ENCODE measurements around the gene ZBTB21.

ZBTB21 gene

DNA sequence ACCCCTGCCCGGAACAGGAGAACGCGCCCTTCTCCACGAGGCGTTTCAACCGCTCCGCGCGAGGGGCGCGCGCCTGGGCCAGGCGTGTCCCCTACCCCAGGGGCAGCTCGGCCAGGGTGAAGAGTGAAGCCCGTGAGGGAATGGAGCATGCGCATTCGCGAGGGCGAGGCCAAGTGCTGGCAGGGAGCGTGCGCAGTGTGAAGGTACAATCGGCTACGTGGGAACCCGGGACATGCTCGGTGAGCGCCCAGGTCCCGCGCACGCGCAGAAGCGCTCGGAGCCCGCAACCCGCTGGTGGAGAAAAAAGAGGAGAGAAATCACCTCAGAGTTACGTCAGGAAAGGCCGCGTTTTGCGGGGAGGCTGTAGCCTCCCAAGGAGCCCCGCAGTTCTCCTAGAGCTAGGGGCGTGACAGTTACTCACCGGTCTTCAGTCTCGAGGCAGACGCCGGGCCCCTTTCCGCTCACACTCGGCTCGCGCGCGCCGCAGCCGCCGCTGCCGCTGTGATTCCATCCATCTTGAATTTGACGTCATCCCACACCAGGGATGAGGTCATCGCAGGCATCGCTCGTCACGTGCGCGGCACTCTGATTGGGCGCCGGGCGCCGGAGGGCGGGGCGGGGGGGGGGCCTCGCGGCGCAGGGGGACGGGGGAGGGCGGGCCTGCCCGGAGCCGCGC lies at the start of gene ZBTB21:
TSS of gene ZBTB21 (minus strand) at position 530 of the 676 bp plus-strand sequence. CDS start 16,265 bp downstream, outside the sequence.
- peak within 1 kb of the TSS; percentile 77 for H3K4me3 ChIP-seq (ENCODE audit: low read depth, low read length)
- TF ChIP-seq, protein P1, sequence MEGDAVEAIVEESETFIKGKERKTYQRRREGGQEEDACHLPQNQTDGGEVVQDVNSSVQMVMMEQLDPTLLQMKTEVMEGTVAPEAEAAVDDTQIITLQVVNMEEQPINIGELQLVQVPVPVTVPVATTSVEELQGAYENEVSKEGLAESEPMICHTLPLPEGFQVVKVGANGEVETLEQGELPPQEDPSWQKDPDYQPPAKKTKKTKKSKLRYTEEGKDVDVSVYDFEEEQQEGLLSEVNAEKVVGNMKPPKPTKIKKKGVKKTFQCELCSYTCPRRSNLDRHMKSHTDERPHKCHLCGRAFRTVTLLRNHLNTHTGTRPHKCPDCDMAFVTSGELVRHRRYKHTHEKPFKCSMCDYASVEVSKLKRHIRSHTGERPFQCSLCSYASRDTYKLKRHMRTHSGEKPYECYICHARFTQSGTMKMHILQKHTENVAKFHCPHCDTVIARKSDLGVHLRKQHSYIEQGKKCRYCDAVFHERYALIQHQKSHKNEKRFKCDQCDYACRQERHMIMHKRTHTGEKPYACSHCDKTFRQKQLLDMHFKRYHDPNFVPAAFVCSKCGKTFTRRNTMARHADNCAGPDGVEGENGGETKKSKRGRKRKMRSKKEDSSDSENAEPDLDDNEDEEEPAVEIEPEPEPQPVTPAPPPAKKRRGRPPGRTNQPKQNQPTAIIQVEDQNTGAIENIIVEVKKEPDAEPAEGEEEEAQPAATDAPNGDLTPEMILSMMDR (IDR thresholded peaks at IDR 0.05; ENCODE audit: insufficient read depth, low read length, missing control alignments), result no peak
- peak; percentile 79 for DNase-seq (ENCODE audit: low read depth, low spot score)
- ChIA-PET POLR2A (interaction anchor here (0.7 to 0.8 kb wide), 2 partner anchors 62 to 1347 kb away, joined by 3 read pairs; no protein-coding TSS in a partner anchor), CTCF (interaction anchor here (1.0 to 1.7 kb wide), 2 partner anchors 98 to 106 kb away, joined by 4 to 5 read pairs; no protein-coding TSS in a partner anchor)

DNA sequence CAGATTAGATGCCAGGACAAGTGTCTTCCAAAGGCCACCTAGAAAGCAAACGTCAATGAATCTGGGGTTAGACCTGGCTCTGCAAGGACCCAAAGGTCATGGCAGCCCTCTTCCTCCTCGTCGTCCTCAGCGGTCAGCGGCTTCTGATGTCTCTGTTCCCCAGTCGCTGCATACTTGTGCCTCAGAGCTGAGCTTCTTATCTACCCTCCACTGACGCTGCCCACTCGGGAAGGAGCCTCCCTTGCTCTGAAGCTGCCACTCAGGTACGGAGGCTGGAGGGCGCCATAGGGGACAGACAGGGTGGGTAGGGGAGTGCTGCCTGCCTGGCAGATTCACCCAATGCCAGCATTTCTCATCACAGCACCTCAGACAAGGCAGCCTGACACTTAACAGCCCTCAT lies 49.6 kb upstream of the ZBTB21 start:
- no peak for DNase-seq (ENCODE audit: low read depth, low spot score)
- TF ChIP-seq, protein P1 (IDR thresholded peaks at IDR 0.05; ENCODE audit: insufficient read depth, low read length, missing control alignments), result no peak
- ChIA-PET CTCF (no interaction called here), POLR2A (no interaction called here)
- no peak overlapping the region for H3K4me3 ChIP-seq (ENCODE audit: low read depth, low read length)

DNA sequence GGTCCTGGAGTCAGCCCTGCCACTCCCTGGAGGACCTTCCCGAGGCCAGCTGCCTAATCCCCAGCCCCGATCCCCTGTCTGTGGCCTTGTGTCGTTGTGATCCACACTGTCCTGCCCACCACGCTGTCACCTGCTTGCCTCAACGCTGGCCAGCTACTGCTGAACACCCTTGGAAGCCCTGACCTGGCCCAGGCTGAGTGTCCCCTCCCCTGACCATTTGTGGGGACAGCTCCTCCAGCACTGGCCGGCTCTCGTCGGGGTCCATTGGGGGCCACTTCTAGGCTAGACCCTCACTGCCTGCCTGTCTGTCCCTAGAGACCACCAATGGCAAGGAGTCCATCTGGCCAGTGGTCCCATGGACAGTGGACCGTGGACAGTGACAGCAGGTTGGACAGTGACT lies 49.0 kb upstream of the ZBTB21 start:
- no peak for DNase-seq (ENCODE audit: low read depth, low spot score)
- TF ChIP-seq, protein P1 (IDR thresholded peaks at IDR 0.05; ENCODE audit: insufficient read depth, low read length, missing control alignments), result no peak
- no peak overlapping the region for H3K4me3 ChIP-seq (ENCODE audit: low read depth, low read length)
- ChIA-PET CTCF (interaction anchor here (0.9 to 1.2 kb wide), 2 partner anchors 11 to 242 kb away, joined by 3 read pairs; no protein-coding TSS in a partner anchor), POLR2A (no interaction called here)

DNA sequence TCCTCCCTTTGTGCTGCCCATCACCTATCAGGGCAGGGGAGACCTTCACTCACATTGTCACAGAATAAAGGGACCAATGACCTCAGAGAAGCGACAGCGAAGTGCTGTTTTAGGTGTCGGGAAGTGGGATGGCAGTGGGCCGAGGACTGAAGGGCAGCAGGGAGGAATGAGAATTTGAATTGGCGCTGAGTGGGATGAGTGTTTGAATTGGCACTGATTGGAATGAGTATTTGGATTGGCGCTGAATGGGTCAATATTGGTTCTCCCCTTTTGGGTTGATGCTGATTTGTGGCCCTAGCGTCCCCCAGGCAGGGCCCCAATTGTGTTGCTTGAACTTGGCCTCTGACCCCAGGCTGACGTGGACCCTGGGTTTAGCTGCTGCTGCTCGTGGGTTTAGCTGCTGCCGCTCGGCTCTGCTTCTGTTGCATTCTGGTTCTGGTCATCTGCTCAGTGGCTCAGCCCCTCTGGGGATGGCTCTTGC lies 48.5 kb upstream of the ZBTB21 start:
- DNase-seq (ENCODE audit: low read depth, low spot score), result no peak
- H3K4me3 ChIP-seq (ENCODE audit: low read depth, low read length), result no peak overlapping the region
- ChIA-PET CTCF (interaction anchor here (0.9 to 1.2 kb wide), 2 partner anchors 11 to 242 kb away, joined by 3 read pairs; no protein-coding TSS in a partner anchor), POLR2A (no interaction called here)
- TF ChIP-seq, protein P1 (IDR thresholded peaks at IDR 0.05; ENCODE audit: insufficient read depth, low read length, missing control alignments), result no peak

DNA sequence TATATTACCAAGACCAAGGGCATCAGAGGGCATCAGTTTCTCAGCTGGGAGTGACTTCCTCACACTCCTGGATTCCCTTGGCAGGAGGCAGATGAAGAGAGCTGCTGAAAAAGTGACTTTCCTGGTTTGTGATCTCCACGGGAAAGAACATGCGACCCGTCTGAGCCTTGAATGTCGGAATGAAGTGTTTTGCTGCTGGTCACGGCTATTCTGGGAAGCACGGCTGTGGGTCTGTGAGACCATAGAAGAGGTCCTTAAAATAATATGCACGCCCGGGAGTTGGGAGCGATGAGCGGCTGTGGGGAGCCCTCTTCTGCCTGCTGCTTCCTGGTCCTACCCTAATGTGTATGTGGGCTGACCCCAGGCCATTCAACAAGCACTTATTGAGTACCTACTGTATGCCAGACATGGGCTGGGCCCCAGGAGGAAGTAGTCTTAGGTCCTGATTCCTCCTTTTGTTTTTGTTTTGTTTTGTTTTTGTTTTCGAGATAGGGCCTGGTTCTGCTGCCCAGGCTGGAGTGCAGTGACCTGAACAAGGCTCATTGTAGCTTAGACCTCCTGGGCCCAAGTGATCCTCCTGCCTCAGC lies 47.8 kb upstream of the ZBTB21 start:
- no peak overlapping the region for H3K4me3 ChIP-seq (ENCODE audit: low read depth, low read length)
- TF ChIP-seq, protein P1 (IDR thresholded peaks at IDR 0.05; ENCODE audit: insufficient read depth, low read length, missing control alignments), result no peak
- POLR2A ChIA-PET, result no interaction called here
- CTCF ChIA-PET, result interaction anchor here (1.2 kb wide), 1 partner anchor 241 kb away, joined by 3 read pairs; no protein-coding TSS in a partner anchor
- DNase-seq (ENCODE audit: low read depth, low spot score), result no peak

DNA sequence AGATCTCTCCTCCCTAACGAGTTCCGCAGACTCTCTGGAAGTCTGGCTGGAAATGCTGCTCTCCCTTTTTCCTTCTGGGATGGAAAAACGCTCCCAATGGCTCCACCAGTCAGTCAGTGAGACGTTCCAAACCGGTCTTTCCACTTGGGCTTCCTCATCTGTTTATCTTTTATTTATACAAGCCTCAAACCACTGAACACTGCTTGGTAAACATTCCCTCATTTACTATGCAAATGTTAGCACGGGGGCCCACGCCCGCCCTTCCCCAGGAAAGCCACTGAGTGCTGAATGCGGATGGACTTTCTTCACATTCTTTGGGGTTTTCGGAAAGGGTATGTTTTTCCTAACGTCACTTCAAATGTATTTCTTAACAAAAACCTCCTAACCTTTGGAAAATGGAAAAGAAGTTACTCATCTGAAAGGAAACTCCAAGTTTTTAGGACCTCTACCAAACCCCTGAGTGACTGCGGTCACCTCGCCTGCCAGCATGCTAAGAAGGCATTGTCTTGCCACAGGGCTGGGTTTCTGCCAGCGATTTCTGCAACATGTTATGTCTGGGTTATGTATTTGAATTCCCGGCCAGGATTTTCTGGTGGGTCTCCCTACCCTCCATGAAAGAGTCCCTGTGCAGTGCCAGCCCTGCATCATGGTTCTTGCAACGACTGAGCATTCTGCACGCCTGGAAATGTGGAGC lies 47.0 kb upstream of the ZBTB21 start:
- no peak overlapping the region for H3K4me3 ChIP-seq (ENCODE audit: low read depth, low read length)
- TF ChIP-seq, protein P1 (IDR thresholded peaks at IDR 0.05; ENCODE audit: insufficient read depth, low read length, missing control alignments), result no peak
- CTCF ChIA-PET, result no interaction called here
- POLR2A ChIA-PET, result no interaction called here
- DNase-seq (ENCODE audit: low read depth, low spot score), result peak; percentile 49
